SU-DHL-6 (cell line): ENCODE data around the gene ZNF530.

Experiments used
- H2AFZ ChIP-seq: fragments of 200-600 bp; sonication (generic); 2 replicates; pipeline ENCODE4 v1.6.1; 2014; ENCODE audit warnings: low read depth, mild to moderate bottlenecking, moderate library complexity, mixed read lengths, antibody characterized with exemption, low read length; ENCODE audit not compliant: severe bottlenecking
- H3F3A ChIP-seq: fragments of 200-600 bp; shearing (Covaris generic); 2 replicates; pipeline ENCODE4 v1.6.0; 2016; ENCODE audit warnings: antibody characterized with exemption, mild to moderate bottlenecking; ENCODE audit not compliant: insufficient read depth
- H3K27ac ChIP-seq: fragments of 200-600 bp; sonication (generic); 2 replicates; pipeline ENCODE4 v1.5.1; 2016; ENCODE audit warnings: low read depth, mild to moderate bottlenecking, low read length, moderate library complexity, mixed read lengths
- H3K27me3 ChIP-seq: fragments of 200-600 bp; sonication (generic), shearing (Covaris generic); 2 replicates; pipeline ENCODE4 v1.6.0; 2014; ENCODE audit warnings: mild to moderate bottlenecking, low read length
- H3K36me3 ChIP-seq: fragments of 200-600 bp; sonication (generic); 2 replicates; pipeline ENCODE4 v1.6.1; 2014; ENCODE audit warnings: mild to moderate bottlenecking, low read length, mixed read lengths
- H3K4me2 ChIP-seq: fragments of 300-600, 200-600 bp; shearing (Covaris generic), sonication (generic); 2 replicates; pipeline ENCODE4 v1.6.0; 2014; ENCODE audit warnings: low read length, low read depth, mild to moderate bottlenecking; ENCODE audit not compliant: poor library complexity, severe bottlenecking
- H3K4me3 ChIP-seq: fragments of 200-600 bp; sonication (generic); 2 replicates; pipeline ENCODE4 v1.5.1; 2014; ENCODE audit warnings: antibody characterized with exemption, low read length, mild to moderate bottlenecking, mixed read lengths; ENCODE audit not compliant: insufficient read depth, poor library complexity, severe bottlenecking
- H3K79me2 ChIP-seq: fragments of 200-600 bp; sonication (generic); 2 replicates; pipeline ENCODE4 v1.6.1; 2014; ENCODE audit warnings: mild to moderate bottlenecking, low read length, moderate library complexity; ENCODE audit not compliant: insufficient read depth
- H3K9ac ChIP-seq: fragments of 200-600 bp; sonication (generic); 2 replicates; pipeline ENCODE4 v1.7.0; 2014; ENCODE audit warnings: mild to moderate bottlenecking, low read length
- H3K9me2 ChIP-seq: fragments of 200-600 bp; sonication (generic); replicated peaks from 2 replicates; pipeline ENCODE4 v1.6.1; 2014; ENCODE audit warnings: low read length; ENCODE audit not compliant: insufficient read depth
- H3K9me3 ChIP-seq: fragments of 200-600 bp; sonication (generic); 2 replicates; pipeline ENCODE4 v1.6.1; 2014; ENCODE audit warnings: low read length, mixed read lengths; ENCODE audit not compliant: insufficient read depth
- H4K20me1 ChIP-seq: fragments of 200-600 bp; sonication (generic); 2 replicates; pipeline ENCODE4 v1.6.1; 2014; ENCODE audit warnings: low read depth, mild to moderate bottlenecking, antibody characterized with exemption, low read length, moderate library complexity, mixed read lengths
- EZH2phosphoT487 ChIP-seq: fragments of 200-600 bp; sonication (generic), shearing (Covaris generic); conservative IDR thresholded peaks from 2 replicates; pipeline ENCODE4 v1.6.1; 2018; ENCODE audit warnings: mild to moderate bottlenecking, antibody characterized with exemption, low read length, moderate library complexity, mixed read lengths
- TF ChIP-seq, protein P1 (sequence below): fragments of 200-600 bp; sonication (generic); IDR thresholded peaks from one replicate; pipeline ENCODE4 v1.5.1; 2017; ENCODE audit warnings: antibody characterized with exemption, mild to moderate bottlenecking, low read length, moderate library complexity; ENCODE audit not compliant: insufficient read depth, poor library complexity, severe bottlenecking

Gene ZNF530

DNA sequence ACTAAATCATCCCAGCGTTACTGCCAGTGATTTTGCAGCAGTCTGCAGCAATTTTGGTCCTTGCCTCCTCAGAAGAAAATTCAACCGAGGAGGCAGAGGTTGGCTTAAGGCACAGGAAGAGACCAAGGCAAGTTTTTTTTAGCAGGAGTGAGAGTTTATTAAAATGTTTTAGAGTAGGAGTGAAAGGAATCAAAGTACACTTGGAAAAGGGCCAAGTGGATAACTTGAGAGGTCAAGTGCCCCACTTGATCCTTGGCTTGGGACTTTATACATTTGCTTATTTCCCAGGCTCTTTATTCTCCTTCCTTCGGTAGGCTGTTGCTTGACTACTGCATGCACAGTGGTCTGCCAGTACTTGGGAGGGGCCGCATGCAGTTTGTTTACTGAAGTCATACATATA lies 11.4 kb downstream of the ZNF530 start:
- H2AFZ ChIP-seq: no peak overlapping the region
- H3K9me3 ChIP-seq: peaks cover 28% of the 10 kb centered on the region; the same call in 1 of the 2 replicates
- H3K36me3 ChIP-seq: peaks cover 17% of the 10 kb centered on the region
- H3K27me3 ChIP-seq: no peaks in the 10 kb centered on the region
- H3K4me2 ChIP-seq: no peak overlapping the region
- no peaks in the 10 kb centered on the region for H4K20me1 ChIP-seq
- TF ChIP-seq, protein P1, sequence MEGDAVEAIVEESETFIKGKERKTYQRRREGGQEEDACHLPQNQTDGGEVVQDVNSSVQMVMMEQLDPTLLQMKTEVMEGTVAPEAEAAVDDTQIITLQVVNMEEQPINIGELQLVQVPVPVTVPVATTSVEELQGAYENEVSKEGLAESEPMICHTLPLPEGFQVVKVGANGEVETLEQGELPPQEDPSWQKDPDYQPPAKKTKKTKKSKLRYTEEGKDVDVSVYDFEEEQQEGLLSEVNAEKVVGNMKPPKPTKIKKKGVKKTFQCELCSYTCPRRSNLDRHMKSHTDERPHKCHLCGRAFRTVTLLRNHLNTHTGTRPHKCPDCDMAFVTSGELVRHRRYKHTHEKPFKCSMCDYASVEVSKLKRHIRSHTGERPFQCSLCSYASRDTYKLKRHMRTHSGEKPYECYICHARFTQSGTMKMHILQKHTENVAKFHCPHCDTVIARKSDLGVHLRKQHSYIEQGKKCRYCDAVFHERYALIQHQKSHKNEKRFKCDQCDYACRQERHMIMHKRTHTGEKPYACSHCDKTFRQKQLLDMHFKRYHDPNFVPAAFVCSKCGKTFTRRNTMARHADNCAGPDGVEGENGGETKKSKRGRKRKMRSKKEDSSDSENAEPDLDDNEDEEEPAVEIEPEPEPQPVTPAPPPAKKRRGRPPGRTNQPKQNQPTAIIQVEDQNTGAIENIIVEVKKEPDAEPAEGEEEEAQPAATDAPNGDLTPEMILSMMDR: no peak
- no peak for TF ChIP-seq EZH2phosphoT487
- no peaks in the 10 kb centered on the region for H3K9me2 ChIP-seq
- no peak overlapping the region for H3K4me3 ChIP-seq
- peaks cover 19% of the 10 kb centered on the region for H3K79me2 ChIP-seq
- H3F3A ChIP-seq: no peaks in the 10 kb centered on the region
- no peak overlapping the region for H3K9ac ChIP-seq
- no peak overlapping the region for H3K27ac ChIP-seq

DNA sequence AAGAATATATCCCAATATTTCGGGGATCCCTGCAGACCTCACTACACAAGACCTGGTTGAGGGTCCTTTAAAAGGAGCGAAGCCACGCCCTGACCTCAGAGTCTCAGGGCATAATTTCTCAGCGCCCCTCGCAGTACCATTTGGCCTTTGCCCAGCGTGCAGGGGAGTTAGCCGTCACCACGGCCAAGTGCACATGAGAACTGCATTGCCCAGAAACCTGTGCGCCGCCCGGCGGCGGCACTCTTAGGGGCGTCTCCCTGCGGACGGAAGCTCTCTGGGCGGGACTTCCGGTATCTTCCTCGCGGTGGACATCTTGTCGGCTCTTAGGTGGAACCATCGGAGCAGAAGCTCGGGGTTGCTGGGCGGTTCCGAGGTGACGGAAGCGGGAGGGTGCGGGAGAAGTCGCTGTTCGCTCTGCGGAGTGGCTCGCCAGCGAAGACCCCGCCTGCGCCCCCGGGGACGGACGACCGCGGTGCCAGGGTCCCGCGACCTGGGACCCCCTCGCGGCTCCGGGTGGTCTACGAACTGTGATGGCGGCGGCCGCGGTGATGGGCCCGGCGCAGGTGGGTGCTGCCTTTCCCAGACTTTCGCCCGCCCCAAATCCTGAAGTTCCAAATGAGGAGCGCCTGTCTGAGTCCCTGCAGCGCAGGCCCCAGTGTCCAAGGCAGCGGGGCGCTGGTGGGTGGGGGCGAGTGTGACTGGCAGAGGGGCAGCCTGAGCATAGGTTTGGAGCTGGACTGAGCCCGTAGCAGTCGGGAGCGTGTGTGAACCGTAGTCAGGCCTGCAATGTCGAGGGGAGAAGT lies 14.5 kb downstream of the ZNF530 start, which contains the start of gene ZNF134:
Gene ZNF134, plus strand, starts transcription at position 302 of the 803 bp plus-strand sequence. CDS start 5,227 bp downstream, outside the sequence.
- 0 out of 2 replicates have a peak within 1 kb of the TSS, but pooled peaks have one; percentile 12 for H3K27ac ChIP-seq
- H3K9me3 ChIP-seq: peaks cover 51% of the 10 kb centered on the region; the same call in 1 of the 2 replicates
- H3K9ac ChIP-seq: peak within 1 kb of the TSS; percentile 72
- H3F3A ChIP-seq: no peaks in the 10 kb centered on the region
- H3K36me3 ChIP-seq: peaks cover 38% of the 10 kb centered on the region
- peak within 1 kb of the TSS; percentile 70 for H3K4me2 ChIP-seq
- peak within 1 kb of the TSS; percentile 87 for H3K4me3 ChIP-seq
- H3K27me3 ChIP-seq: no peaks in the 10 kb centered on the region
- peaks cover 34% of the 10 kb centered on the region for H3K79me2 ChIP-seq
- peak within 1 kb of the TSS; percentile 81 for H2AFZ ChIP-seq
- no peaks in the 10 kb centered on the region for H4K20me1 ChIP-seq
- no peaks in the 10 kb centered on the region for H3K9me2 ChIP-seq
- no peak for TF ChIP-seq EZH2phosphoT487
- TF ChIP-seq, protein P1: no peak

DNA sequence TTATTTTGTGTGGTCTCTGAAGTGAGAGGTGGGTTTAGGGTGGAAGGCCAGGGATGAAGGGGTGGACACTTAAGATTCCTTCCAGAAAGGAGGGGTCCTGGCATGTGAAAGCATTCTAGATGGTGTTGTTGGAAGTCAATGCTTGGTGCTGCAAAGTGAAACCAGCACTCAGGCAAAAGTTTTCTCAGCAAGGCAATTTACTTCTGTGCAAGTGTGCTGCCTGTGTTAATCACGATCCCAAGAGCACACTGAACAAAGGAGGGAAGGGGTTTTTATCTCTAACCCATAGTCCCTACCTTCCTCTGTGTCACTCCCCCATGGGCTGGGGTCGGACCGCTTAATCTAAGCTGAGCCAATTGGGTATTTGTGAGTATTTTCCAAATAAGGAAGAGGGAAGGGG lies 15.7 kb downstream of the ZNF530 start:
- H3K4me3 ChIP-seq: peak overlapping the region; percentile 87
- no peaks in the 10 kb centered on the region for H3F3A ChIP-seq
- no peak overlapping the region for H3K27ac ChIP-seq
- peaks cover 63% of the 10 kb centered on the region; the same call in 1 of the 2 replicates for H3K9me3 ChIP-seq
- no peaks in the 10 kb centered on the region for H4K20me1 ChIP-seq
- no peak for TF ChIP-seq EZH2phosphoT487
- TF ChIP-seq, protein P1: no peak
- no peaks in the 10 kb centered on the region for H3K27me3 ChIP-seq
- no peak overlapping the region for H3K9ac ChIP-seq
- H3K4me2 ChIP-seq: peak overlapping the region; percentile 70
- peaks cover 36% of the 10 kb centered on the region for H3K79me2 ChIP-seq
- H3K36me3 ChIP-seq: peaks cover 50% of the 10 kb centered on the region
- H2AFZ ChIP-seq: no peak overlapping the region
- no peaks in the 10 kb centered on the region for H3K9me2 ChIP-seq
